Measurements from ENCODE around the gene AP5B1. TPM values are rescaled to one million over a fixed set of nuclear protein-coding genes. Genes with fewer than 3 reads are reported as not detected.

Gene AP5B1
- total and polyA plus RNA-seq, 2 experiments from 2014 or later = 3.1 to 16.1 TPM

DNA sequence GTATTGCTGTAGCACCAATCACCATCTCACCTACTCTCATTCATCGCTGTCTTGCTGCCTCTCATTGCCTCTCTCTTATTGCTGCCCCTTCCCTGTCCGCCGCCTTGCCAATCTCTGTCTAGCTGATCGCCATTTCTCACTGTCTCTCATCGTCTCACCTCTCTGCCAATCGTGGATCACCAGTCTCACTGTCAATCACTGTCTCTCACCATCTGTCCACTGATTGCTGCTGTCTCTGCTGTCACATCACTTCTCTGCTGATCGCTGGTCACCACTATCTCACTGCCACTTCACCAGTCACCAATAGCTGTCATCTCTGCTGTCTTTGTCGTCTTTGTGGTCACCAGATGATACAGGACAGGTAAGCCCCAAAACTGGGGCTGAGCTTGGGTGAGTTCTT lies 39.6 kb downstream of the AP5B1 start:
- Histone ChIP-seq H3K4me3 (no peak overlapping the region), H3K4me2 (no peak overlapping the region), H3K9me2 (ENCODE audit: insufficient read depth) (no peaks in the 10 kb centered on the region), H3K27ac (ENCODE audit: low read depth) (no peak overlapping the region), H3K4me1 (ENCODE audit: insufficient read depth) (no peaks in the 10 kb centered on the region), H3F3A (replicated peaks; ENCODE audit: low read depth) (no peaks in the 10 kb centered on the region), H4K20me1 (replicated peaks; ENCODE audit: insufficient read depth) (no peaks in the 10 kb centered on the region), H2AFZ (no peak overlapping the region), H3K36me3 (ENCODE audit: insufficient read depth) (0 out of 2 replicates have a peak, but pooled peaks cover 5% of the 10 kb centered on the region), H3K27me3 (ENCODE audit: insufficient read depth) (no peaks in the 10 kb centered on the region), H3K79me2 (replicated peaks; ENCODE audit: insufficient read depth) (no peaks in the 10 kb centered on the region)
- Mint-ChIP-seq H3K27ac (no peak overlapping the region), H3K4me3 (no peak overlapping the region), H3K9me3 (peaks cover 37% of the 10 kb centered on the region), H3K4me1 (no peaks in the 10 kb centered on the region; the same call in 2 of the 3 replicates), H3K36me3 (ENCODE audit: low read depth) (peaks cover 7% of the 10 kb centered on the region; the same call in 1 of the 3 replicates), H3K27me3 (ENCODE audit: insufficient read depth, low read depth, poor library complexity) (peaks cover 3% of the 10 kb centered on the region)
- TF ChIP-seq EZH2 (IDR thresholded peaks at IDR 0.05; ENCODE audit: low read depth, unreplicated experiment) (no peak), NANOG (IDR thresholded peaks at IDR 0.05; ENCODE audit: borderline replicate concordance) (no peak), POLR2AphosphoS5 (IDR thresholded peaks at IDR 0.05; ENCODE audit: low read depth) (no peak), CREB1 (CRISPR knock-in tag; IDR thresholded peaks at IDR 0.05; ENCODE audit: low read depth) (no peak), ZNF331 (CRISPR knock-in tag; IDR thresholded peaks at IDR 0.05; ENCODE audit: low read depth) (no peak), JUNB (IDR thresholded peaks at IDR 0.05; ENCODE audit: unreplicated experiment) (no peak), EZH2phosphoT487 (IDR thresholded peaks at IDR 0.05; ENCODE audit: unreplicated experiment) (no peak), STAT1 (IDR thresholded peaks at IDR 0.05; ENCODE audit: unreplicated experiment) (no peak), ZNF114 (CRISPR knock-in tag; IDR thresholded peaks at IDR 0.05) (no peak)
- TF ChIP-seq, protein P1, sequence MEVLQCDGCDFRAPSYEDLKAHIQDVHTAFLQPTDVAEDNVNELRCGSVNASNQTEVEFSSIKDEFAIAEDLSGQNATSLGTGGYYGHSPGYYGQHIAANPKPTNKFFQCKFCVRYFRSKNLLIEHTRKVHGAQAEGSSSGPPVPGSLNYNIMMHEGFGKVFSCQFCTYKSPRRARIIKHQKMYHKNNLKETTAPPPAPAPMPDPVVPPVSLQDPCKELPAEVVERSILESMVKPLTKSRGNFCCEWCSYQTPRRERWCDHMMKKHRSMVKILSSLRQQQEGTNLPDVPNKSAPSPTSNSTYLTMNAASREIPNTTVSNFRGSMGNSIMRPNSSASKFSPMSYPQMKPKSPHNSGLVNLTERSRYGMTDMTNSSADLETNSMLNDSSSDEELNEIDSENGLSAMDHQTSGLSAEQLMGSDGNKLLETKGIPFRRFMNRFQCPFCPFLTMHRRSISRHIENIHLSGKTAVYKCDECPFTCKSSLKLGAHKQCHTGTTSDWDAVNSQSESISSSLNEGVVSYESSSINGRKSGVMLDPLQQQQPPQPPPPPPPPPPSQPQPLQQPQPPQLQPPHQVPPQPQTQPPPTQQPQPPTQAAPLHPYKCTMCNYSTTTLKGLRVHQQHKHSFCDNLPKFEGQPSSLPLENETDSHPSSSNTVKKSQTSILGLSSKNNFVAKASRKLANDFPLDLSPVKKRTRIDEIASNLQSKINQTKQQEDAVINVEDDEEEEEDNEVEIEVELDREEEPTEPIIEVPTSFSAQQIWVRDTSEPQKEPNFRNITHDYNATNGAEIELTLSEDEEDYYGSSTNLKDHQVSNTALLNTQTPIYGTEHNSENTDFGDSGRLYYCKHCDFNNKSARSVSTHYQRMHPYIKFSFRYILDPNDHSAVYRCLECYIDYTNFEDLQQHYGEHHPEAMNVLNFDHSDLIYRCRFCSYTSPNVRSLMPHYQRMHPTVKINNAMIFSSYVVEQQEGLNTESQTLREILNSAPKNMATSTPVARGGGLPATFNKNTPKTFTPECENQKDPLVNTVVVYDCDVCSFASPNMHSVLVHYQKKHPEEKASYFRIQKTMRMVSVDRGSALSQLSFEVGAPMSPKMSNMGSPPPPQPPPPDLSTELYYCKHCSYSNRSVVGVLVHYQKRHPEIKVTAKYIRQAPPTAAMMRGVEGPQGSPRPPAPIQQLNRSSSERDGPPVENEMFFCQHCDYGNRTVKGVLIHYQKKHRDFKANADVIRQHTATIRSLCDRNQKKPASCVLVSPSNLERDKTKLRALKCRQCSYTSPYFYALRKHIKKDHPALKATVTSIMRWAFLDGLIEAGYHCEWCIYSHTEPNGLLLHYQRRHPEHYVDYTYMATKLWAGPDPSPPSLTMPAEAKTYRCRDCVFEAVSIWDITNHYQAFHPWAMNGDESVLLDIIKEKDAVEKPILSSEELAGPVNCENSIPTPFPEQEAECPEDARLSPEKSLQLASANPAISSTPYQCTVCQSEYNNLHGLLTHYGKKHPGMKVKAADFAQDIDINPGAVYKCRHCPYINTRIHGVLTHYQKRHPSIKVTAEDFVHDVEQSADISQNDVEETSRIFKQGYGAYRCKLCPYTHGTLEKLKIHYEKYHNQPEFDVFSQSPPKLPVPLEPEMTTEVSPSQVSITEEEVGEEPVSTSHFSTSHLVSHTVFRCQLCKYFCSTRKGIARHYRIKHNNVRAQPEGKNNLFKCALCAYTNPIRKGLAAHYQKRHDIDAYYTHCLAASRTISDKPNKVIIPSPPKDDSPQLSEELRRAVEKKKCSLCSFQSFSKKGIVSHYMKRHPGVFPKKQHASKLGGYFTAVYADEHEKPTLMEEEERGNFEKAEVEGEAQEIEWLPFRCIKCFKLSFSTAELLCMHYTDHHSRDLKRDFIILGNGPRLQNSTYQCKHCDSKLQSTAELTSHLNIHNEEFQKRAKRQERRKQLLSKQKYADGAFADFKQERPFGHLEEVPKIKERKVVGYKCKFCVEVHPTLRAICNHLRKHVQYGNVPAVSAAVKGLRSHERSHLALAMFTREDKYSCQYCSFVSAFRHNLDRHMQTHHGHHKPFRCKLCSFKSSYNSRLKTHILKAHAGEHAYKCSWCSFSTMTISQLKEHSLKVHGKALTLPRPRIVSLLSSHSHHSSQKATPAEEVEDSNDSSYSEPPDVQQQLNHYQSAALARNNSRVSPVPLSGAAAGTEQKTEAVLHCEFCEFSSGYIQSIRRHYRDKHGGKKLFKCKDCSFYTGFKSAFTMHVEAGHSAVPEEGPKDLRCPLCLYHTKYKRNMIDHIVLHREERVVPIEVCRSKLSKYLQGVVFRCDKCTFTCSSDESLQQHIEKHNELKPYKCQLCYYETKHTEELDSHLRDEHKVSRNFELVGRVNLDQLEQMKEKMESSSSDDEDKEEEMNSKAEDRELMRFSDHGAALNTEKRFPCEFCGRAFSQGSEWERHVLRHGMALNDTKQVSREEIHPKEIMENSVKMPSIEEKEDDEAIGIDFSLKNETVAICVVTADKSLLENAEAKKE (CRISPR knock-in tag; IDR thresholded peaks at IDR 0.05) = no peak
- TF ChIP-seq, protein P2, sequence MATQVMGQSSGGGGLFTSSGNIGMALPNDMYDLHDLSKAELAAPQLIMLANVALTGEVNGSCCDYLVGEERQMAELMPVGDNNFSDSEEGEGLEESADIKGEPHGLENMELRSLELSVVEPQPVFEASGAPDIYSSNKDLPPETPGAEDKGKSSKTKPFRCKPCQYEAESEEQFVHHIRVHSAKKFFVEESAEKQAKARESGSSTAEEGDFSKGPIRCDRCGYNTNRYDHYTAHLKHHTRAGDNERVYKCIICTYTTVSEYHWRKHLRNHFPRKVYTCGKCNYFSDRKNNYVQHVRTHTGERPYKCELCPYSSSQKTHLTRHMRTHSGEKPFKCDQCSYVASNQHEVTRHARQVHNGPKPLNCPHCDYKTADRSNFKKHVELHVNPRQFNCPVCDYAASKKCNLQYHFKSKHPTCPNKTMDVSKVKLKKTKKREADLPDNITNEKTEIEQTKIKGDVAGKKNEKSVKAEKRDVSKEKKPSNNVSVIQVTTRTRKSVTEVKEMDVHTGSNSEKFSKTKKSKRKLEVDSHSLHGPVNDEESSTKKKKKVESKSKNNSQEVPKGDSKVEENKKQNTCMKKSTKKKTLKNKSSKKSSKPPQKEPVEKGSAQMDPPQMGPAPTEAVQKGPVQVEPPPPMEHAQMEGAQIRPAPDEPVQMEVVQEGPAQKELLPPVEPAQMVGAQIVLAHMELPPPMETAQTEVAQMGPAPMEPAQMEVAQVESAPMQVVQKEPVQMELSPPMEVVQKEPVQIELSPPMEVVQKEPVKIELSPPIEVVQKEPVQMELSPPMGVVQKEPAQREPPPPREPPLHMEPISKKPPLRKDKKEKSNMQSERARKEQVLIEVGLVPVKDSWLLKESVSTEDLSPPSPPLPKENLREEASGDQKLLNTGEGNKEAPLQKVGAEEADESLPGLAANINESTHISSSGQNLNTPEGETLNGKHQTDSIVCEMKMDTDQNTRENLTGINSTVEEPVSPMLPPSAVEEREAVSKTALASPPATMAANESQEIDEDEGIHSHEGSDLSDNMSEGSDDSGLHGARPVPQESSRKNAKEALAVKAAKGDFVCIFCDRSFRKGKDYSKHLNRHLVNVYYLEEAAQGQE (IDR thresholded peaks at IDR 0.05; ENCODE audit: unreplicated experiment) = no peak
- TF ChIP-seq, protein P3, sequence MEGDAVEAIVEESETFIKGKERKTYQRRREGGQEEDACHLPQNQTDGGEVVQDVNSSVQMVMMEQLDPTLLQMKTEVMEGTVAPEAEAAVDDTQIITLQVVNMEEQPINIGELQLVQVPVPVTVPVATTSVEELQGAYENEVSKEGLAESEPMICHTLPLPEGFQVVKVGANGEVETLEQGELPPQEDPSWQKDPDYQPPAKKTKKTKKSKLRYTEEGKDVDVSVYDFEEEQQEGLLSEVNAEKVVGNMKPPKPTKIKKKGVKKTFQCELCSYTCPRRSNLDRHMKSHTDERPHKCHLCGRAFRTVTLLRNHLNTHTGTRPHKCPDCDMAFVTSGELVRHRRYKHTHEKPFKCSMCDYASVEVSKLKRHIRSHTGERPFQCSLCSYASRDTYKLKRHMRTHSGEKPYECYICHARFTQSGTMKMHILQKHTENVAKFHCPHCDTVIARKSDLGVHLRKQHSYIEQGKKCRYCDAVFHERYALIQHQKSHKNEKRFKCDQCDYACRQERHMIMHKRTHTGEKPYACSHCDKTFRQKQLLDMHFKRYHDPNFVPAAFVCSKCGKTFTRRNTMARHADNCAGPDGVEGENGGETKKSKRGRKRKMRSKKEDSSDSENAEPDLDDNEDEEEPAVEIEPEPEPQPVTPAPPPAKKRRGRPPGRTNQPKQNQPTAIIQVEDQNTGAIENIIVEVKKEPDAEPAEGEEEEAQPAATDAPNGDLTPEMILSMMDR (conservative IDR thresholded peaks at IDR 0.05; ENCODE audit: low read depth in 2 of 2) = no peak
- TF ChIP-seq, protein P4, sequence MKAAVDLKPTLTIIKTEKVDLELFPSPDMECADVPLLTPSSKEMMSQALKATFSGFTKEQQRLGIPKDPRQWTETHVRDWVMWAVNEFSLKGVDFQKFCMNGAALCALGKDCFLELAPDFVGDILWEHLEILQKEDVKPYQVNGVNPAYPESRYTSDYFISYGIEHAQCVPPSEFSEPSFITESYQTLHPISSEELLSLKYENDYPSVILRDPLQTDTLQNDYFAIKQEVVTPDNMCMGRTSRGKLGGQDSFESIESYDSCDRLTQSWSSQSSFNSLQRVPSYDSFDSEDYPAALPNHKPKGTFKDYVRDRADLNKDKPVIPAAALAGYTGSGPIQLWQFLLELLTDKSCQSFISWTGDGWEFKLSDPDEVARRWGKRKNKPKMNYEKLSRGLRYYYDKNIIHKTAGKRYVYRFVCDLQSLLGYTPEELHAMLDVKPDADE (IDR thresholded peaks at IDR 0.05) = no peak
- DNase-seq (ENCODE audit: low spot score) (no peak), ATAC-seq (no peak)

Measured in GM23338 (cell line).